HepG2 (cell line): ENCODE results near the gene BCAS3. TPM values are rescaled to one million over a fixed set of nuclear protein-coding genes. Genes with fewer than 3 reads are reported as not detected.

Source experiments
- AGO2 ChIP-seq: fragments of 200-400 bp; formaldehyde crosslinking; optimal IDR thresholded peaks from 2 replicates; pipeline ENCODE3; 2017; ENCODE audit warnings: mild to moderate bottlenecking, low read depth, low read length, moderate library complexity
- AKAP8 ChIP-seq: sonication (generic); formaldehyde crosslinking; IDR thresholded peaks from 2 replicates; pipeline ENCODE4 v1.5.1; 2020; ENCODE audit warnings: mild to moderate bottlenecking, missing genetic modification reagents
- CAMTA2 ChIP-seq: sonication (generic); formaldehyde crosslinking; IDR thresholded peaks from 2 replicates; pipeline ENCODE4 v1.4.0; 2020; ENCODE audit warnings: mild to moderate bottlenecking, missing genetic modification reagents, borderline replicate concordance
- CCAR2 ChIP-seq: fragments of 200-400 bp; formaldehyde crosslinking; optimal IDR thresholded peaks from 2 replicates; pipeline ENCODE3; 2018; ENCODE audit warnings: low read depth, mild to moderate bottlenecking, low read length, moderate library complexity
- DNMT1 ChIP-seq: sonication (generic); formaldehyde crosslinking; IDR thresholded peaks from 2 replicates; pipeline ENCODE4 v1.5.1; 2020; ENCODE audit warnings: mild to moderate bottlenecking, missing genetic modification reagents
- FOSL2 ChIP-seq: sonication (generic); formaldehyde crosslinking; IDR thresholded peaks from 2 replicates; pipeline ENCODE4 v1.4.0; 2020; ENCODE audit warnings: missing genetic modification reagents
- FOXA3 ChIP-seq: IDR thresholded peaks from 2 replicates; pipeline ENCODE4 v1.6.1; 2016; ENCODE audit warnings: missing genetic modification reagents, missing compliant biosample characterization
- MZF1 ChIP-seq: sonication (generic); formaldehyde crosslinking; IDR thresholded peaks from 2 replicates; pipeline ENCODE4 v1.8.1; 2023; ENCODE audit warnings: mild to moderate bottlenecking, missing genetic modification reagents, borderline replicate concordance
- NFE2L2 ChIP-seq: fragments of 150-350 bp; IDR thresholded peaks from 2 replicates; pipeline ENCODE4 v1.6.1; 2014; ENCODE audit warnings: low read length
- PCBP1 ChIP-seq: fragments of 200-400 bp; formaldehyde crosslinking; IDR thresholded peaks from 2 replicates; pipeline ENCODE4 v1.6.1; 2017; ENCODE audit warnings: mild to moderate bottlenecking, low read depth, low read length, borderline replicate concordance
- RAD21 ChIP-seq: fragments of 450-650 bp; formaldehyde crosslinking; IDR thresholded peaks from 2 replicates; pipeline ENCODE4 v1.5.0; 2020; ENCODE audit warnings: mild to moderate bottlenecking
- REL ChIP-seq: sonication (generic); formaldehyde crosslinking; conservative IDR thresholded peaks from 2 replicates; pipeline ENCODE4 v1.8.0; 2022; ENCODE audit warnings: mild to moderate bottlenecking, missing genetic modification reagents, moderate library complexity
- RORA ChIP-seq: sonication (generic); formaldehyde crosslinking; IDR thresholded peaks from 2 replicates; pipeline ENCODE4 v1.5.0; 2020; ENCODE audit warnings: mild to moderate bottlenecking, missing genetic modification reagents, moderate library complexity
- SALL1 ChIP-seq: sonication (generic); formaldehyde crosslinking; IDR thresholded peaks from 2 replicates; pipeline ENCODE4 v1.8.0; 2022; ENCODE audit warnings: mild to moderate bottlenecking, missing genetic modification reagents
- SMARCC2 ChIP-seq: fragments of 450-650 bp; IDR thresholded peaks from 2 replicates; pipeline ENCODE4 v1.6.1; 2017; ENCODE audit warnings: antibody characterized with exemption, mild to moderate bottlenecking
- SUZ12 ChIP-seq: fragments of 150-350 bp; IDR thresholded peaks from 2 replicates; pipeline ENCODE4 v1.6.1; 2014; ENCODE audit warnings: low read depth, low read length
- TBL1XR1 ChIP-seq: fragments of 150-350 bp; IDR thresholded peaks from 2 replicates; pipeline ENCODE4 v1.6.1; 2014; ENCODE audit warnings: borderline replicate concordance, low read length; ENCODE audit not compliant: partially characterized antibody
- ZBTB1 ChIP-seq: sonication (generic); formaldehyde crosslinking; IDR thresholded peaks from 2 replicates; pipeline ENCODE4 v1.4.0; 2020; ENCODE audit warnings: missing genetic modification reagents, borderline replicate concordance
- ZNF10 ChIP-seq: sonication (generic); formaldehyde crosslinking; IDR thresholded peaks from 2 replicates; pipeline ENCODE4 v1.4.0; 2020; ENCODE audit warnings: mild to moderate bottlenecking, low read depth, missing genetic modification reagents, borderline replicate concordance
- ZNF143 ChIP-seq: sonication (generic); formaldehyde crosslinking; IDR thresholded peaks from 2 replicates; pipeline ENCODE4 v1.4.0; 2020; ENCODE audit warnings: missing genetic modification reagents
- ZNF530 ChIP-seq: sonication (generic); formaldehyde crosslinking; IDR thresholded peaks from 2 replicates; pipeline ENCODE4 v1.5.0; 2020; ENCODE audit warnings: low read depth, mild to moderate bottlenecking, missing genetic modification reagents
- ZNF543 ChIP-seq: sonication (generic); formaldehyde crosslinking; IDR thresholded peaks from 2 replicates; pipeline ENCODE4 v1.4.0; 2020; ENCODE audit warnings: mild to moderate bottlenecking, missing genetic modification reagents
- ZNF7 ChIP-seq: IDR thresholded peaks from 2 replicates; pipeline ENCODE4 v1.6.1; 2016; ENCODE audit warnings: missing biosample characterization, missing genetic modification reagents
- ZNF720 ChIP-seq: sonication (generic); formaldehyde crosslinking; IDR thresholded peaks from 2 replicates; pipeline ENCODE4 v1.4.0; 2020; ENCODE audit warnings: missing genetic modification reagents
- ZNF766 ChIP-seq: sonication (generic); formaldehyde crosslinking; IDR thresholded peaks from 2 replicates; pipeline ENCODE4 v1.5.0; 2020; ENCODE audit warnings: missing genetic modification reagents, borderline replicate concordance
- ZNF768 ChIP-seq: sonication (generic); formaldehyde crosslinking; IDR thresholded peaks from 2 replicates; pipeline ENCODE4 v1.4.0; 2020; ENCODE audit warnings: missing genetic modification reagents
- polyA plus RNA-seq, 8 experiments: library from polyadenylated mRNA; depleted of rRNA in 3 of 8; stranded (reverse) in 7 of 8; unstranded in 1 of 8; fragments of >200 nt; fragmentation: Illumina TruSeq in 4 of 8; extraction: Trizol in 4 of 8; gene quantifications; 2 replicates each; pipeline versions ENCODE4 v1.2.1 to v1.2.3, GENCODE V29; 2011 to 2016; ENCODE audit warnings: low read depth in 4 of 8, missing spikeins in 1 of 8, mixed read lengths in 1 of 8; ENCODE audit not compliant: insufficient read depth in 1 of 8
- total RNA-seq, 5 experiments: library from RNA; depleted of rRNA; stranded (reverse); fragments of >200 nt; fragmentation: Illumina TruSeq; extraction: Trizol; gene quantifications; 2 replicates each; pipeline ENCODE4 v1.2.3, GENCODE V29; 2016; ENCODE audit warnings: low read depth in 1 of 5
- TF ChIP-seq, protein P1 (sequence below): sonication (generic); formaldehyde crosslinking; IDR thresholded peaks from 2 replicates; pipeline ENCODE4 v1.4.0; 2020; ENCODE audit warnings: missing genetic modification reagents
- TF ChIP-seq, protein P2 (sequence below): IDR thresholded peaks from 2 replicates; pipeline ENCODE4 v1.6.1; 2016; ENCODE audit warnings: low read depth, borderline replicate concordance

BCAS3 gene
- total and polyA plus RNA-seq, 2 of the 13 experiments (the other 11 are each of a cell fraction or from before 2014, with no cell fraction given): 10.7 to 11.2 TPM

DNA sequence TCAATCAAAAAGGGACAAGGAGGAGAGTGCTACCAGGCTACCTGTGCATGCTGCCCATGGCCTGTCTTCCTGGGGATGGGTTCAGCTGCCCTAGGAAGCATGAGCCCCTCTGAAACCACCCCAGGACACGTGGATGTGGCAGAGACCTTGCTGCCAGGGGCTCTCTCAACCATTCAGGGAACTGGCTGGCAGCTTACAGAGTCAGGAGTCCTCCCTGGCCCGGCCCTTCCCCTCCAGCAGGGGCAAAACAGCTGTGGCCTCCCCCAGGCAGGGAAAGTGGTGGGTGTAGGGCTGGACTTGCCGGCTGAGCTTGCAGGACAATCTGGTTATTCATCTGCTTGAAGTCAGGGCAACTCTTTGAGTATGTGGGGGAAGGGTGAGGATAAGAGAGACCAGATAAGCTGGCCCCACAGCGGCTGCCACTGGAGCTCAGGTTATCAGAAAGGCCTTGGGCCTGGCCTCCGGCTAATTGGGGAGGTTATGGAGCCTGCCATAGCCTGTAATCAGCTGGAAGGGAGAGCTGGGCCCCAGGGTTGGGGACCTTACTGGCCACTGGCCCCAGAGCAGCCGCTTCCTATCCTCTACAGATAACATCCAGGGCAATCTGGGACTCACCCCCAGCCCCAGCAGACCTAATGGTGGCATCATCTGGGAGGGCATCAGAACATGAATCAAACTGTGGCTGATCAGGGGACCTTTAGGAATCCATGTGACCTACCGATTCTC lies 716.4 kb downstream of the BCAS3 start (continued):
- no peak for TF ChIP-seq TBL1XR1
- TF ChIP-seq ZBTB1 (CRISPR knock-in tag): no peak
- no peak for TF ChIP-seq ZNF7 (CRISPR knock-in tag)
- TF ChIP-seq RORA (CRISPR knock-in tag): no peak
- TF ChIP-seq CAMTA2 (CRISPR knock-in tag): no peak
- no peak for TF ChIP-seq NFE2L2
- TF ChIP-seq ZNF530 (CRISPR knock-in tag): no peak
- TF ChIP-seq SUZ12: no peak
- no peak for TF ChIP-seq MZF1 (CRISPR knock-in tag)
- peak; percentile 71 for TF ChIP-seq CCAR2
- peak; percentile 46; the same call in 1 of the 2 replicates for TF ChIP-seq FOXA3 (CRISPR knock-in tag)
- peak; percentile 80 for TF ChIP-seq AGO2
- TF ChIP-seq ZNF720: no peak
- TF ChIP-seq ZNF143 (CRISPR knock-in tag): no peak
- TF ChIP-seq RAD21 (CRISPR knock-in tag): no peak
- TF ChIP-seq ZNF768 (CRISPR knock-in tag): 0 out of 2 replicates have a peak, but pooled peaks have one; percentile 51
- no peak for TF ChIP-seq SMARCC2
- peak; percentile 63 for TF ChIP-seq SALL1 (CRISPR knock-in tag)
- TF ChIP-seq REL (CRISPR knock-in tag): no peak
- TF ChIP-seq, protein P1, sequence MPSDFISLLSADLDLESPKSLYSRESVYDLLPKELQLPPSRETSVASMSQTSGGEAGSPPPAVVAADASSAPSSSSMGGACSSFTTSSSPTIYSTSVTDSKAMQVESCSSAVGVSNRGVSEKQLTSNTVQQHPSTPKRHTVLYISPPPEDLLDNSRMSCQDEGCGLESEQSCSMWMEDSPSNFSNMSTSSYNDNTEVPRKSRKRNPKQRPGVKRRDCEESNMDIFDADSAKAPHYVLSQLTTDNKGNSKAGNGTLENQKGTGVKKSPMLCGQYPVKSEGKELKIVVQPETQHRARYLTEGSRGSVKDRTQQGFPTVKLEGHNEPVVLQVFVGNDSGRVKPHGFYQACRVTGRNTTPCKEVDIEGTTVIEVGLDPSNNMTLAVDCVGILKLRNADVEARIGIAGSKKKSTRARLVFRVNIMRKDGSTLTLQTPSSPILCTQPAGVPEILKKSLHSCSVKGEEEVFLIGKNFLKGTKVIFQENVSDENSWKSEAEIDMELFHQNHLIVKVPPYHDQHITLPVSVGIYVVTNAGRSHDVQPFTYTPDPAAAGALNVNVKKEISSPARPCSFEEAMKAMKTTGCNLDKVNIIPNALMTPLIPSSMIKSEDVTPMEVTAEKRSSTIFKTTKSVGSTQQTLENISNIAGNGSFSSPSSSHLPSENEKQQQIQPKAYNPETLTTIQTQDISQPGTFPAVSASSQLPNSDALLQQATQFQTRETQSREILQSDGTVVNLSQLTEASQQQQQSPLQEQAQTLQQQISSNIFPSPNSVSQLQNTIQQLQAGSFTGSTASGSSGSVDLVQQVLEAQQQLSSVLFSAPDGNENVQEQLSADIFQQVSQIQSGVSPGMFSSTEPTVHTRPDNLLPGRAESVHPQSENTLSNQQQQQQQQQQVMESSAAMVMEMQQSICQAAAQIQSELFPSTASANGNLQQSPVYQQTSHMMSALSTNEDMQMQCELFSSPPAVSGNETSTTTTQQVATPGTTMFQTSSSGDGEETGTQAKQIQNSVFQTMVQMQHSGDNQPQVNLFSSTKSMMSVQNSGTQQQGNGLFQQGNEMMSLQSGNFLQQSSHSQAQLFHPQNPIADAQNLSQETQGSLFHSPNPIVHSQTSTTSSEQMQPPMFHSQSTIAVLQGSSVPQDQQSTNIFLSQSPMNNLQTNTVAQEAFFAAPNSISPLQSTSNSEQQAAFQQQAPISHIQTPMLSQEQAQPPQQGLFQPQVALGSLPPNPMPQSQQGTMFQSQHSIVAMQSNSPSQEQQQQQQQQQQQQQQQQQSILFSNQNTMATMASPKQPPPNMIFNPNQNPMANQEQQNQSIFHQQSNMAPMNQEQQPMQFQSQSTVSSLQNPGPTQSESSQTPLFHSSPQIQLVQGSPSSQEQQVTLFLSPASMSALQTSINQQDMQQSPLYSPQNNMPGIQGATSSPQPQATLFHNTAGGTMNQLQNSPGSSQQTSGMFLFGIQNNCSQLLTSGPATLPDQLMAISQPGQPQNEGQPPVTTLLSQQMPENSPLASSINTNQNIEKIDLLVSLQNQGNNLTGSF (CRISPR knock-in tag): 0 out of 2 replicates have a peak, but pooled peaks have one; percentile 27
- peak; percentile 98 for TF ChIP-seq AKAP8 (CRISPR knock-in tag)
- TF ChIP-seq ZNF10 (CRISPR knock-in tag): no peak
- 0 out of 2 replicates have a peak, but pooled peaks have one; percentile 53 for TF ChIP-seq PCBP1
- peak; percentile 44; the same call in 1 of the 2 replicates for TF ChIP-seq FOSL2 (CRISPR knock-in tag)
- TF ChIP-seq ZNF543 (CRISPR knock-in tag): no peak
- peak; percentile 64; the same call in 1 of the 2 replicates for TF ChIP-seq ZNF766
- 0 out of 2 replicates have a peak, but pooled peaks have one; percentile 12 for TF ChIP-seq DNMT1 (CRISPR knock-in tag)
- TF ChIP-seq, protein P2, sequence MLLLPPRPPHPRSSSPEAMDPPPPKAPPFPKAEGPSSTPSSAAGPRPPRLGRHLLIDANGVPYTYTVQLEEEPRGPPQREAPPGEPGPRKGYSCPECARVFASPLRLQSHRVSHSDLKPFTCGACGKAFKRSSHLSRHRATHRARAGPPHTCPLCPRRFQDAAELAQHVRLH (CRISPR knock-in tag): no peak; the same call in 1 of the 2 replicates
